Neuronal stem cell (in vitro differentiated cells): Measurements from ENCODE around the gene RPL27A.

ENCODE experiments used
- DNase-seq: peaks from one replicate; pipeline ENCODE4 v3.0.0-alpha.2; 2013; ENCODE audit warnings: low spot score
- H2AFZ ChIP-seq: one replicate; pipeline ENCODE4 v1.6.1; 2013; ENCODE audit warnings: mild to moderate bottlenecking, low read length, inconsistent platforms
- H2AK5ac ChIP-seq: 2 replicates; pipeline ENCODE4 v1.6.1; 2013; ENCODE audit warnings: low read depth, mild to moderate bottlenecking, inconsistent platforms, low read length, moderate library complexity, mixed read lengths
- H2BK120ac ChIP-seq: 2 replicates; pipeline ENCODE4 v1.6.1; 2013; ENCODE audit warnings: low read depth, mild to moderate bottlenecking, inconsistent platforms, low read length, moderate library complexity, mixed read lengths
- H2BK12ac ChIP-seq: one replicate; pipeline ENCODE4 v1.6.1; 2013; ENCODE audit warnings: low read length, inconsistent platforms
- H2BK15ac ChIP-seq: 2 replicates; pipeline ENCODE4 v1.6.1; 2013; ENCODE audit warnings: mild to moderate bottlenecking, low read length, inconsistent platforms, mixed read lengths
- H2BK5ac ChIP-seq: one replicate; pipeline ENCODE4 v1.6.1; 2013; ENCODE audit warnings: inconsistent platforms, mild to moderate bottlenecking, low read length, moderate library complexity
- H3K14ac ChIP-seq: one replicate; pipeline ENCODE4 v1.6.1; 2013; ENCODE audit warnings: low read length, inconsistent platforms
- H3K18ac ChIP-seq: 2 replicates; pipeline ENCODE4 v1.6.1; 2013; ENCODE audit warnings: low read length, inconsistent platforms
- H3K23ac ChIP-seq: 2 replicates; pipeline ENCODE4 v1.6.1; 2013; ENCODE audit warnings: low read depth, mild to moderate bottlenecking, mixed read lengths, low read length, inconsistent platforms; ENCODE audit not compliant: poor library complexity
- H3K27ac ChIP-seq: replicated peaks from 3 replicates; pipeline ENCODE4 v1.5.1; 2013; ENCODE audit warnings: low read length, inconsistent platforms
- H3K27me3 ChIP-seq, 3 experiments: 2 replicates each; pipeline ENCODE4 v1.6.1; 2013; ENCODE audit warnings: low read length in 3 of 3, mild to moderate bottlenecking in 2 of 3, inconsistent platforms in 1 of 3, low read depth in 1 of 3, mixed read lengths in 1 of 3, moderate library complexity in 1 of 3; ENCODE audit not compliant: control insufficient read depth in 3 of 3, insufficient read depth in 3 of 3
- H3K36me3 ChIP-seq, 2 donors: replicated peaks in 1 of 2; 2 replicates each; pipeline ENCODE4 v1.6.1; 2013; ENCODE audit warnings: low read length in 2 of 2; ENCODE audit not compliant: control insufficient read depth in 2 of 2, insufficient read depth in 2 of 2
- H3K4ac ChIP-seq: 2 replicates; pipeline ENCODE4 v1.6.1; 2013; ENCODE audit warnings: inconsistent platforms, mild to moderate bottlenecking, low read length, moderate library complexity
- H3K4me1 ChIP-seq, 2 donors: 1 replicate in 1 of 2; 2 replicates in 1 of 2; pipeline ENCODE4 v1.6.1; 2013; ENCODE audit warnings: low read length in 2 of 2, low read depth in 1 of 2; ENCODE audit not compliant: control insufficient read depth in 2 of 2, insufficient read depth in 1 of 2
- H3K4me2 ChIP-seq: one replicate; pipeline ENCODE4 v1.6.1; 2013; ENCODE audit warnings: mild to moderate bottlenecking, low read length, inconsistent platforms; ENCODE audit not compliant: insufficient read depth, poor library complexity, severe bottlenecking
- H3K4me3 ChIP-seq, 2 donors: 2 replicates each; pipeline ENCODE4 v1.5.1; 2013; ENCODE audit warnings: low read length in 2 of 2, mild to moderate bottlenecking in 2 of 2, inconsistent platforms in 1 of 2, moderate library complexity in 1 of 2
- H3K79me1 ChIP-seq: one replicate; pipeline ENCODE4 v1.6.1; 2013; ENCODE audit warnings: low read depth, mild to moderate bottlenecking, inconsistent platforms, low read length, moderate library complexity
- H3K9ac ChIP-seq: one replicate; pipeline ENCODE4 v1.6.1; 2013; ENCODE audit warnings: mild to moderate bottlenecking, low read depth, low read length, inconsistent platforms; ENCODE audit not compliant: poor library complexity
- H3K9me3 ChIP-seq, 2 donors: replicated peaks in 1 of 2; 2 replicates each; pipeline versions ENCODE3 to v1.6.1; 2013; ENCODE audit warnings: low read length in 2 of 2, mild to moderate bottlenecking in 2 of 2, inconsistent platforms in 1 of 2, low read depth in 1 of 2, mixed read lengths in 1 of 2, moderate library complexity in 1 of 2; ENCODE audit not compliant: control insufficient read depth in 2 of 2, insufficient read depth in 1 of 2
- H4K8ac ChIP-seq: one replicate; pipeline ENCODE4 v1.6.1; 2013; ENCODE audit warnings: low read depth, mild to moderate bottlenecking, inconsistent platforms, low read length, moderate library complexity
- H4K91ac ChIP-seq: one replicate; pipeline ENCODE4 v1.6.1; 2013; ENCODE audit warnings: low read length, low read depth, mild to moderate bottlenecking, inconsistent platforms; ENCODE audit not compliant: poor library complexity
- WGBS, 2 donors: extraction: QIAGEN DNeasy Blood & Tissue Kit; methylation state at CpG; one replicate each; pipeline ENCODE4 v1.1.7; 2013; ENCODE audit warnings: missing lambda C conversion rate in 2 of 2, mixed read lengths in 1 of 2; ENCODE audit not compliant: insufficient read length in 2 of 2, insufficient replicate concordance in 1 of 2; ENCODE audit errors: extremely low coverage in 2 of 2; 5-methylcytosine and 5-hydroxymethylcytosine counted together

Gene RPL27A

GRCh38 chr11:8704136-8704535 lies 21.5 kb downstream of the RPL27A start:
- WGBS, 2 donors: no CpG with 5 or more reads among the region's 2 CpGs
- Histone ChIP-seq H2BK15ac (no peak overlapping the region), H4K91ac (no peak overlapping the region), H3K27ac (no peak overlapping the region), H2AK5ac (no peak overlapping the region), H3K4ac (no peak overlapping the region), H2BK120ac (no peak overlapping the region), H2BK12ac (no peak overlapping the region), H3K4me1 (peaks cover 14 to 15% of the 10 kb centered on the region in 2 donors), H3K4me3 (no peak overlapping the region), H2AFZ (no peak overlapping the region), H3K14ac (no peak overlapping the region), H2BK5ac (no peak overlapping the region), H3K79me1 (peaks cover 4% of the 10 kb centered on the region), H3K23ac (no peak overlapping the region), H3K9me3 (no peaks in the 10 kb centered on the region), H4K8ac (no peak overlapping the region), H3K36me3 (peaks cover 39 to 92% of the 10 kb centered on the region in 2 donors), H3K18ac (no peak overlapping the region), H3K27me3 (no peaks in the 10 kb centered on the region), H3K4me2 (no peak overlapping the region), H3K9ac (no peak overlapping the region)
- DNase-seq: no peak

GRCh38 chr11:8705146-8705545 lies 22.6 kb downstream of the RPL27A start:
- no peak overlapping the region for H3K9ac ChIP-seq
- H2AK5ac ChIP-seq: no peak overlapping the region
- no peak overlapping the region for H3K4me2 ChIP-seq
- H3K18ac ChIP-seq: no peak overlapping the region
- H3K4ac ChIP-seq: no peak overlapping the region
- H2AFZ ChIP-seq: no peak overlapping the region
- H3K4me3 ChIP-seq: no peak overlapping the region
- no peak overlapping the region for H4K91ac ChIP-seq
- H3K9me3 ChIP-seq: no peaks in the 10 kb centered on the region
- no peak overlapping the region for H4K8ac ChIP-seq
- H2BK120ac ChIP-seq: no peak overlapping the region
- WGBS, 2 donors: no CpG with 5 or more reads among the region's 5 CpGs
- H3K4me1 ChIP-seq: peaks cover 4 to 5% of the 10 kb centered on the region in 2 donors
- H3K27ac ChIP-seq: no peak overlapping the region
- no peak overlapping the region for H3K23ac ChIP-seq
- H2BK5ac ChIP-seq: no peak overlapping the region
- peaks cover 37 to 93% of the 10 kb centered on the region in 2 donors for H3K36me3 ChIP-seq
- H3K27me3 ChIP-seq: no peaks in the 10 kb centered on the region
- H2BK12ac ChIP-seq: no peak overlapping the region
- no peak for DNase-seq
- H3K79me1 ChIP-seq: no peaks in the 10 kb centered on the region
- H3K14ac ChIP-seq: no peak overlapping the region
- H2BK15ac ChIP-seq: no peak overlapping the region

- H2BK15ac ChIP-seq: no peak overlapping the region
- H3K4me1 ChIP-seq: no peaks in the 10 kb centered on the region
- no peak overlapping the region for H3K4ac ChIP-seq
- H3K9me3 ChIP-seq: no peaks in the 10 kb centered on the region
- H3K27me3 ChIP-seq: no peaks in the 10 kb centered on the region
- H3K18ac ChIP-seq: no peak overlapping the region
- no peak for DNase-seq
- H3K27ac ChIP-seq: no peak overlapping the region
- peaks cover 41 to 93% of the 10 kb centered on the region in 2 donors for H3K36me3 ChIP-seq
- no peak overlapping the region for H3K14ac ChIP-seq
- H2BK120ac ChIP-seq: no peak overlapping the region
- H2BK5ac ChIP-seq: no peak overlapping the region
- H3K4me2 ChIP-seq: no peak overlapping the region
- H4K8ac ChIP-seq: no peak overlapping the region
- no peak overlapping the region for H2BK12ac ChIP-seq
- no peak overlapping the region for H3K23ac ChIP-seq
- no peaks in the 10 kb centered on the region for H3K79me1 ChIP-seq
- no peak overlapping the region for H4K91ac ChIP-seq
- no peak overlapping the region for H2AK5ac ChIP-seq
- no peak overlapping the region for H2AFZ ChIP-seq
- no peak overlapping the region for H3K9ac ChIP-seq
- WGBS, 2 donors: no CpG with 5 or more reads among the region's 14 CpGs
- H3K4me3 ChIP-seq: no peak overlapping the region
Measured at GRCh38 chr11:8706673-8707432, 24.3 kb downstream of the RPL27A start.

GRCh38 chr11:8707541-8708191 lies 25.1 kb downstream of the RPL27A start:
- H3K9me3 ChIP-seq: no peaks in the 10 kb centered on the region
- no peaks in the 10 kb centered on the region for H3K27me3 ChIP-seq
- H2BK5ac ChIP-seq: no peak overlapping the region
- H2AFZ ChIP-seq: no peak overlapping the region
- no peak overlapping the region for H2BK120ac ChIP-seq
- no peak for DNase-seq
- H3K79me1 ChIP-seq: no peaks in the 10 kb centered on the region
- no peak overlapping the region for H2BK12ac ChIP-seq
- no peak overlapping the region for H2AK5ac ChIP-seq
- no peak overlapping the region for H3K4me2 ChIP-seq
- peaks cover 41 to 93% of the 10 kb centered on the region in 2 donors for H3K36me3 ChIP-seq
- H3K27ac ChIP-seq: no peak overlapping the region
- no peak overlapping the region for H4K8ac ChIP-seq
- H2BK15ac ChIP-seq: no peak overlapping the region
- H3K4me1 ChIP-seq: no peaks in the 10 kb centered on the region
- no peak overlapping the region for H3K4me3 ChIP-seq
- H3K23ac ChIP-seq: no peak overlapping the region
- no peak overlapping the region for H4K91ac ChIP-seq
- no peak overlapping the region for H3K4ac ChIP-seq
- no peak overlapping the region for H3K14ac ChIP-seq
- H3K9ac ChIP-seq: no peak overlapping the region
- WGBS, 2 donors: no CpG with 5 or more reads among the region's 10 CpGs
- H3K18ac ChIP-seq: no peak overlapping the region
